ENCODE data around the gene SORCS2. TPM values are rescaled to one million over a fixed set of nuclear protein-coding genes. Genes with fewer than 3 reads are reported as not detected.

SORCS2 gene
- polyA plus RNA-seq, 1 donor from 2014 or later, result 1.0 TPM

- Histone ChIP-seq H3K79me2 (replicated peaks; ENCODE audit: insufficient read depth, low read length) (no peaks in the 10 kb centered on the region), H3K9me3 (ENCODE audit: low read length) (no peaks in the 10 kb centered on the region), H3K36me3 (ENCODE audit: insufficient read depth, low read length) (no peaks in the 10 kb centered on the region), H4K20me1 (ENCODE audit: insufficient read depth) (no peaks in the 10 kb centered on the region), H3K4me3 (ENCODE audit: low read length) (no peak overlapping the region), H3K27ac (ENCODE audit: low read length) (no peak overlapping the region), H3F3A (ENCODE audit: insufficient read depth, low read length, poor library complexity, severe bottlenecking) (no peaks in the 10 kb centered on the region), H2AFZ (ENCODE audit: low read depth, low read length) (no peak overlapping the region), H3K4me2 (ENCODE audit: low read length) (no peak overlapping the region), H3K27me3 (ENCODE audit: insufficient read depth, low read depth, low read length) (no peaks in the 10 kb centered on the region), H3K9me2 (ENCODE audit: insufficient read depth, low read length) (no peaks in the 10 kb centered on the region), H3K9ac (ENCODE audit: low read length) (no peak overlapping the region)
- TF ChIP-seq CTCF (IDR thresholded peaks at IDR 0.05; ENCODE audit: poor library complexity, severe bottlenecking), result no peak
- no peak for TF ChIP-seq MXI1 (conservative IDR thresholded peaks at IDR 0.05; ENCODE audit: poor library complexity, severe bottlenecking)
- TF ChIP-seq RAD21 (conservative IDR thresholded peaks at IDR 0.05), result no peak
- no peak for TF ChIP-seq TAF1 (IDR thresholded peaks at IDR 0.05; ENCODE audit: low read depth)
- TF ChIP-seq EZH2 (IDR thresholded peaks at IDR 0.05; ENCODE audit: borderline replicate concordance, insufficient read depth, low read length, poor library complexity, severe bottlenecking), result no peak
- no peak for TF ChIP-seq POLR2AphosphoS5 (IDR thresholded peaks at IDR 0.05)
- no peak for TF ChIP-seq REST (IDR thresholded peaks at IDR 0.05; ENCODE audit: borderline replicate concordance)
These were observed 553.1 kb downstream of the SORCS2 start for GRCh38 chr4:7745301-7745885.

GRCh38 chr4:7746351-7747061, 554.2 kb downstream of the SORCS2 start:
- no peak overlapping the region for H3K9ac ChIP-seq (ENCODE audit: low read length)
- H4K20me1 ChIP-seq (ENCODE audit: insufficient read depth), result no peaks in the 10 kb centered on the region
- no peaks in the 10 kb centered on the region for H3K36me3 ChIP-seq (ENCODE audit: insufficient read depth, low read length)
- H3K79me2 ChIP-seq (replicated peaks; ENCODE audit: insufficient read depth, low read length), result no peaks in the 10 kb centered on the region
- TF ChIP-seq RAD21 (conservative IDR thresholded peaks at IDR 0.05) (no peak), MXI1 (conservative IDR thresholded peaks at IDR 0.05; ENCODE audit: poor library complexity, severe bottlenecking) (no peak), SMC3 (conservative IDR thresholded peaks at IDR 0.05; ENCODE audit: poor library complexity) (no peak), CTCF (IDR thresholded peaks at IDR 0.05; ENCODE audit: poor library complexity, severe bottlenecking) (no peak), EZH2 (IDR thresholded peaks at IDR 0.05; ENCODE audit: borderline replicate concordance, insufficient read depth, low read length, poor library complexity, severe bottlenecking) (no peak), REST (IDR thresholded peaks at IDR 0.05; ENCODE audit: borderline replicate concordance) (no peak), POLR2AphosphoS5 (IDR thresholded peaks at IDR 0.05) (no peak), TAF1 (IDR thresholded peaks at IDR 0.05; ENCODE audit: low read depth) (no peak), EP300 (conservative IDR thresholded peaks at IDR 0.05; ENCODE audit: poor library complexity, severe bottlenecking) (no peak)
- no peaks in the 10 kb centered on the region for H3F3A ChIP-seq (ENCODE audit: insufficient read depth, low read length, poor library complexity, severe bottlenecking)
- no peak overlapping the region for H3K4me2 ChIP-seq (ENCODE audit: low read length)
- H3K4me3 ChIP-seq (ENCODE audit: low read length), result no peak overlapping the region
- no peak overlapping the region for H3K27ac ChIP-seq (ENCODE audit: low read length)
- no peaks in the 10 kb centered on the region for H3K9me2 ChIP-seq (ENCODE audit: insufficient read depth, low read length)
- H2AFZ ChIP-seq (ENCODE audit: low read depth, low read length), result no peak overlapping the region
- no peaks in the 10 kb centered on the region for H3K27me3 ChIP-seq (ENCODE audit: insufficient read depth, low read depth, low read length)
- no peaks in the 10 kb centered on the region for H3K9me3 ChIP-seq (ENCODE audit: low read length)

All from neural cell (in vitro differentiated cells).